Skeletal muscle tissue (tissue), 4 donors: ENCODE measurements around the gene WRAP73. TPM values are rescaled to one million over a fixed set of nuclear protein-coding genes. Genes with fewer than 3 reads are reported as not detected.
"Not testable (repeated sequence)": the region's sequence is repeated elsewhere in the genome, so short reads cannot be mapped to it uniquely, and the experiment has no call there.

Source experiments
- H3K27ac ChIP-seq: one replicate; pipeline ENCODE4 v1.7.0; 2013; ENCODE audit warnings: mild to moderate bottlenecking, low read depth, low read length, inconsistent platforms
- H3K27me3 ChIP-seq, 3 donors: one replicate each; pipeline ENCODE4 v1.7.0; 2013; ENCODE audit warnings: low read length in 3 of 3; ENCODE audit not compliant: control insufficient read depth in 3 of 3, insufficient read depth in 3 of 3
- H3K36me3 ChIP-seq, 3 donors: one replicate each; pipeline ENCODE4 v1.7.0; 2013; ENCODE audit warnings: low read length in 3 of 3; ENCODE audit not compliant: control insufficient read depth in 3 of 3, insufficient read depth in 3 of 3
- H3K4me1 ChIP-seq, 3 donors: one replicate each; pipeline ENCODE4 v1.7.0; 2013; ENCODE audit warnings: low read length in 3 of 3, mild to moderate bottlenecking in 3 of 3; ENCODE audit not compliant: control insufficient read depth in 3 of 3, insufficient read depth in 3 of 3
- H3K4me3 ChIP-seq, 3 donors: one replicate each; pipeline ENCODE4 v1.7.0; 2013; ENCODE audit warnings: low read length in 3 of 3
- H3K9ac ChIP-seq, 3 donors: one replicate each; pipeline ENCODE4 v1.7.0; 2013; ENCODE audit warnings: low read length in 3 of 3, mild to moderate bottlenecking in 3 of 3, moderate library complexity in 2 of 3, low read depth in 1 of 3
- H3K9me3 ChIP-seq, 3 donors: one replicate each; pipeline ENCODE4 v1.7.0; 2013; ENCODE audit warnings: low read length in 3 of 3; ENCODE audit not compliant: control insufficient read depth in 3 of 3
- total RNA-seq: library from RNA; depleted of rRNA; stranded (reverse); fragments of >200 nt; gene quantifications from one replicate; pipeline ENCODE4 v1.2.3, GENCODE V29; 2014
- donor health status: Osteomylitis.

The WRAP73 gene
- total RNA-seq, 1 donor from 2014 or later = 13.0 TPM

- H3K4me3 ChIP-seq = peak overlapping the region; percentile 27 to 96 (median 77)
- H3K27ac ChIP-seq = no peak overlapping the region
- H3K4me1 ChIP-seq = peaks cover 24 to 28% (median 28%) of the 10 kb centered on the region in 3 donors
- no peaks in the 10 kb centered on the region for H3K27me3 ChIP-seq
- H3K9me3 ChIP-seq = no peaks in the 10 kb centered on the region
- H3K36me3 ChIP-seq = peaks cover 31 to 32% (median 31%) of the 10 kb centered on the region in 3 donors
- peak overlapping the region; percentile 72 to 88 (median 78) for H3K9ac ChIP-seq
Observed at GRCh38 chr1:3625151-3625907, 24.6 kb downstream of the WRAP73 start.

GRCh38 chr1:3624200-3625136, 25.4 kb downstream of the WRAP73 start, which contains the start of gene TPRG1L:
TPRG1L (plus strand) TSS chr1:3625015; CDS start chr1:3625073, 58 bp downstream.
- H3K36me3 ChIP-seq = peaks cover 22 to 23% (median 23%) of the 10 kb centered on the region in 3 donors
- H3K4me1 ChIP-seq = peaks cover 24 to 28% (median 28%) of the 10 kb centered on the region in 3 donors
- peak within 1 kb of the TSS; percentile 78 to 96 (median 91) for H3K4me3 ChIP-seq
- H3K27me3 ChIP-seq = no peaks in the 10 kb centered on the region
- peak within 1 kb of the TSS; percentile 79 to 92 (median 87) for H3K9ac ChIP-seq
- H3K27ac ChIP-seq = peak within 1 kb of the TSS; percentile 47
- no peaks in the 10 kb centered on the region for H3K9me3 ChIP-seq

- Histone ChIP-seq H3K9me3 (no peaks in the 10 kb centered on the region), H3K4me1 (peaks cover 27 to 33% (median 30%) of the 10 kb centered on the region in 3 donors), H3K27ac (no peak overlapping the region), H3K9ac (peak overlapping the region; percentile 79 to 92 (median 87)), H3K27me3 (no peaks in the 10 kb centered on the region), H3K36me3 (peaks cover 15 to 17% (median 15%) of the 10 kb centered on the region in 3 donors), H3K4me3 (peak overlapping the region; percentile 78 to 96 (median 91))
Observed at GRCh38 chr1:3623441-3624199, 26.3 kb downstream of the WRAP73 start.

- H3K4me3 ChIP-seq, H3K9me3 ChIP-seq, H3K36me3 ChIP-seq, H3K27ac ChIP-seq, H3K27me3 ChIP-seq, H3K9ac ChIP-seq: not testable (repeated sequence)
- peaks cover 30 to 35% (median 32%) of the 10 kb centered on the region in 3 donors for H3K4me1 ChIP-seq
Observed at GRCh38 chr1:3622102-3622501, 27.8 kb downstream of the WRAP73 start.

- not testable (repeated sequence) for H3K9me3 ChIP-seq, H3K36me3 ChIP-seq, H3K27ac ChIP-seq, H3K4me3 ChIP-seq, H3K27me3 ChIP-seq
- H3K9ac ChIP-seq = peak overlapping the region in 1 of 3 donors; percentile 40
- peaks cover 30 to 35% (median 32%) of the 10 kb centered on the region in 3 donors for H3K4me1 ChIP-seq
Observed at GRCh38 chr1:3621151-3621671, 28.7 kb downstream of the WRAP73 start.

- Histone ChIP-seq H3K27me3 (no peaks in the 10 kb centered on the region), H3K9ac (no peak overlapping the region), H3K9me3 (no peaks in the 10 kb centered on the region), H3K4me1 (peaks cover 26 to 33% (median 29%) of the 10 kb centered on the region in 3 donors), H3K4me3 (no peak overlapping the region), H3K36me3 (peaks cover 0 to 3% (median 0%) of the 10 kb centered on the region in 3 donors), H3K27ac (no peak overlapping the region)
Observed at GRCh38 chr1:3620708-3621107, 29.2 kb downstream of the WRAP73 start.

- Histone ChIP-seq H3K27me3 (peaks cover 0 to 7% (median 3%) of the 10 kb centered on the region in 3 donors), H3K27ac (no peak overlapping the region), H3K9ac (peak overlapping the region in 2 of 3 donors; percentile 45 to 57), H3K9me3 (no peaks in the 10 kb centered on the region), H3K36me3 (peaks cover 0 to 3% (median 0%) of the 10 kb centered on the region in 3 donors), H3K4me1 (peaks cover 21 to 28% (median 23%) of the 10 kb centered on the region in 3 donors), H3K4me3 (no peak overlapping the region)
Observed at GRCh38 chr1:3618881-3619671, 30.8 kb downstream of the WRAP73 start.

GRCh38 chr1:3618531-3618880, 31.4 kb downstream of the WRAP73 start:
- Histone ChIP-seq H3K9ac (peak overlapping the region in 2 of 3 donors; percentile 45), H3K36me3 (peaks cover 0 to 3% (median 0%) of the 10 kb centered on the region in 3 donors), H3K27ac (no peak overlapping the region), H3K27me3 (peaks cover 0 to 7% (median 3%) of the 10 kb centered on the region in 3 donors), H3K9me3 (no peaks in the 10 kb centered on the region), H3K4me1 (peaks cover 16 to 22% (median 17%) of the 10 kb centered on the region in 3 donors), H3K4me3 (no peak overlapping the region)
